Lower leg skin (tissue), 3 donors: Measurements from ENCODE around the gene PRPF31.

Experiments
- POLR2A ChIP-seq, 2 donors: fragments of 450-650 bp; IDR thresholded peaks; one replicate each; pipeline ENCODE4 v1.6.1; 2016 to 2017; ENCODE audit warnings: antibody characterized with exemption in 2 of 2, mild to moderate bottlenecking in 1 of 2, moderate library complexity in 1 of 2
- TF ChIP-seq, protein P1 (sequence below), 3 donors: fragments of 450-650 bp; IDR thresholded peaks; one replicate each; pipeline ENCODE4 v1.5.1; 2016; ENCODE audit warnings: antibody characterized with exemption in 3 of 3, mild to moderate bottlenecking in 3 of 3, moderate library complexity in 2 of 3

DNA sequence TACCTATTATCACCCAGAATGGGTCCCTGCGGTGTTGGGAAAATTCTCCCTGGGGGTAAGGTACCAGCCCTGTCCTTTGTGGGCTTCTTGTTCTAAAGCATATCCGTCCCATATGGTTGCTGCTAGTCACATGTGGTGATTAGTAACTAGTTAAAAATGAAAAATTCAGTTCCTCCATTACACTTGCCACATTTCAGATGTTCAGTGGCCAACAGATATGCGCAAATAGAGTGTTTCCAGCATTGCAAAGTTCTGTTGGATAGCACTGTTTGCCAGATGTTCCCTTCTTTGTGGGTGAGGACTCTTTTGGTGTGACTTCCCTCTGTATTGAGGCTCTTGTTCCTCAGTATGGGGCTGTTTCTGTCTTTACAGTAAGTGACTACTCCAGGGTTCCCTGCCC lies 25.8 kb downstream of the PRPF31 start:
- TF ChIP-seq POLR2A (IDR thresholded peaks at IDR 0.05) = no peak
- TF ChIP-seq, protein P1, sequence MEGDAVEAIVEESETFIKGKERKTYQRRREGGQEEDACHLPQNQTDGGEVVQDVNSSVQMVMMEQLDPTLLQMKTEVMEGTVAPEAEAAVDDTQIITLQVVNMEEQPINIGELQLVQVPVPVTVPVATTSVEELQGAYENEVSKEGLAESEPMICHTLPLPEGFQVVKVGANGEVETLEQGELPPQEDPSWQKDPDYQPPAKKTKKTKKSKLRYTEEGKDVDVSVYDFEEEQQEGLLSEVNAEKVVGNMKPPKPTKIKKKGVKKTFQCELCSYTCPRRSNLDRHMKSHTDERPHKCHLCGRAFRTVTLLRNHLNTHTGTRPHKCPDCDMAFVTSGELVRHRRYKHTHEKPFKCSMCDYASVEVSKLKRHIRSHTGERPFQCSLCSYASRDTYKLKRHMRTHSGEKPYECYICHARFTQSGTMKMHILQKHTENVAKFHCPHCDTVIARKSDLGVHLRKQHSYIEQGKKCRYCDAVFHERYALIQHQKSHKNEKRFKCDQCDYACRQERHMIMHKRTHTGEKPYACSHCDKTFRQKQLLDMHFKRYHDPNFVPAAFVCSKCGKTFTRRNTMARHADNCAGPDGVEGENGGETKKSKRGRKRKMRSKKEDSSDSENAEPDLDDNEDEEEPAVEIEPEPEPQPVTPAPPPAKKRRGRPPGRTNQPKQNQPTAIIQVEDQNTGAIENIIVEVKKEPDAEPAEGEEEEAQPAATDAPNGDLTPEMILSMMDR (IDR thresholded peaks at IDR 0.05) = no peak
